ENCODE results near the gene ITGA3.
"Not testable (repeated sequence)": the region's sequence is repeated elsewhere in the genome, so short reads cannot be mapped to it uniquely, and the experiment has no call there.

GRCh38 chr17:50061713-50062045 is 5.8 kb downstream of the ITGA3 start:
- TF ChIP-seq POLR2A (IDR thresholded peaks at IDR 0.05; ENCODE audit: low read length); GATA1 (IDR thresholded peaks at IDR 0.05; ENCODE audit: low read depth, low read length): not testable (repeated sequence)

All from erythroblast (primary cell).